ENCODE data around the gene LARGE2.

The LARGE2 gene

DNA sequence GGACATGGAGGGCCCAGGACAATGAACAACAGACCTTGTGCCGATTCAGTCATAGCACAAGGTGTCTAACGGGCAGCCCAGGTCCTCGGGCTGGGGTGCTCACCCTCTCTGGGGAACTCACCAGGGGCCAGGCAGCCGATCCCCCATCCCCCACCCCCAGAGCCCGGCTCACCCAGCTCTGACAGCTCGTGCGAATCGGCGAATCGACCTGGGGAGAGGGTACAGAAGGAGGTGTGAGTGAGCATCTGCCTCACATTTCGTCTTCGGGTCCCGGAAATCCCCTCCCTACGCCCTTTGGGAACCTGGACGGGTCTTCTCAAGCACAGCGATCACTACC is 5.2 kb upstream of the LARGE2 start:
- DNase-seq (ENCODE audit: low read depth): no peak

DNA sequence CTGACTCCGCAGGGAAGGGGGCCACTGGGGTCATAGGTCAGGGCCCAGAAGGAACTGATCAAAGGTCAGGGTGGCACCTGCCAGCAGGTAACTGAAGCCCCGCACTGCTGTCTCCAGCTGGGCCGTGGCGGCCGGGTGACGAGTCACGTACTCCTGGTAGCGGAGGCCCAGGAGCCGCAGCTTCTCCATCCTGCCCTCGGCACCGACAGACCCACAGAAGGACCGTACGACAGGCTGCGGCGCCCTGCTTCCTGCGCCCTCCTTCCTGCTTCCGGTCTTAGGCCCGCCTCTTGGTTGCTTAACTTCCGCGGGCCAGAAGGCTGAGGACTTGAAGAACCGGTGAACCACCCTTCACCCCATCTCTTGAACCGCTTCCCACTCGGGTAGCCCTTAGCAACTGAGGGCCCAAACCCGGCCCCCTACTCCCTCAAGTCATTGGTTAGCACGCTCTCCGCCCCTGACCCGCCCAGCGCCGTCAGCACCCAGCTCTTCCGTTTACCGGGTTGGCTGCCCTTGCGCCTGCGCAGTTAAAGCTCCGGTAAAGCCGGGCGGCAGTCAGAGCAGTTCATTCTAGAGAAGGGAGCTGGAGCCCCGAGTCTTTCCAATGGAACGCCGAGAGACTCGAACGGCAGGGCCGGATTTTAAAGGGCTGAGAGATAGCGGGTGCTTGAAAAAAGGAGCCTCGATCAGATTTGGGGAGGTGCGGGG is 4.7 kb upstream of the LARGE2 start, which contains the start of gene PEX16:
Gene PEX16, minus strand, starts transcription at position 255 of the 708 bp plus-strand sequence. Its CDS starts 66 bp downstream, at position 189.
- peak; percentile 88 for DNase-seq (ENCODE audit: low read depth)

DNA sequence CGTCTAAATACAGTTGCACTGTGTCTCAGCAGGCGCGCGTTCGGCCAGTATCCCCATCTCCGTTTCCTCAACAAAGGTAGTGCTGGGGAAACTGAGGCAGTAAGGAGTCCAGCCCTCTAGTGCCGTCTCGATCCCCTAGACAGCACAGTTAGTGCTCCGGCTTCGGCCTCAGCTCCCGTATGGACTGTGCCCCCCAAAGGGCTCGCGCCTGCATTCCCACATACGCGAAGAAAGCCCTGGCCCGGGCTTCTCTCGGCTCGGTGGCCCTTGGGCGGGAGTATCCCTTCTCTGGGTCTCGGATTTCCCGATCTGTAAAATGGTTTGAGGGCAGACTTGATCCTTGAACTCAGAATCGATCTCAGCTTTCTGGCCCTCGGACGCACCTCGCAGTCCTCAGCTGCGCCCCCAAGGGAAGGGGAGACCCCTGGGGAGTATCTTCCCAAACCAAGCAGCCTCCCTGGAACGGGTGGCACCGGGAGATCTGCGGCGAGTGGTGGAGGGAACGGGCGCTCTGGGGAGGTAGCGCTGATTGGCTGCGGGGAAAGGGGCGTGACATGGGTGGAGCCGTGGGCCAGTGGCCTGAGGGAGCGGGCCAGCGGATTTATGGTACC is 4.0 kb upstream of the LARGE2 start:
- DNase-seq (ENCODE audit: low read depth): peak; percentile 54

- no peak for DNase-seq (ENCODE audit: low read depth)
Observed at GRCh38 chr11:45918962-45919675, 3.3 kb upstream of the LARGE2 start.

DNA sequence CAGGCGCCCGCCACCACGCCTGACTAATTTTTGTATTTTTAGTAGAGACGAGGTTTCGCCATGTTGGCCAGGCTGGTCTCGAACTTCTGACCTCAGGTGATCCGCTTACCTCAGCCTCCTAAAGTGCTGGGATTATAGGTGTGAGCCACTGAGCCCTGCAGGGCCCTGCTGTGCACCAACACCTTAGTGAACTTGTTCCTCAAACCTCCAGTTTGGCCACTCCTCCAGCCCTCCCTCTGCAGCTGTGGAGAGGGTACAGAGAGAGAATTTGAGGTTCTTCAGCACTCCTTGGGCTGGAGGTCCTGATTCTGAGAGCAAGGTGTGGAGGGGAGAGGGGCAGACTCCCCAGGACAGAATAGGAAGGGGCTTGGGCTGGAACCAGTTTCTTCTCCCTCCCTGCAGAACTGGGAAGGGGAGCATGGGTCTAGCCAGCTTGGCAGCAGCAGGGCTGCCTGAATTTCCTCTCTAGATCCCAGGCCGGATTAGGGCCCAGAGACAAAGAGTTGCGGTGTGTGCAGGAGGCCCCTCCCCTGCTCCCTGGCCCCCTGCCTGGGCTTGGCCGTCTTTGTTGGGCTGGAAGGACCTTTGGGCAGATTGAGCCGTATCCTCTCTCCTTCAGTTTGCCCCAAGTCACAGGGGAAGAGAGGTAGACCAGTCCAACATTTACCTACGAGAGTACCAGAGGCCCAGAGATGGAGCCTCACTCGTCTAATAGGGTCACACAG is 2.5 kb upstream of the LARGE2 start:
- no peak for DNase-seq (ENCODE audit: low read depth)

GRCh38 chr11:45920531-45921477 is 1.7 kb upstream of the LARGE2 start:
- DNase-seq (ENCODE audit: low read depth): no peak

- no peak for DNase-seq (ENCODE audit: low read depth)
Observed at GRCh38 chr11:45921561-45922424, 663 bp upstream of the LARGE2 start.

- DNase-seq (ENCODE audit: low read depth): no peak
Observed at GRCh38 chr11:45924036-45924915, 1.8 kb downstream of the LARGE2 start.

- no peak for DNase-seq (ENCODE audit: low read depth)
Observed at GRCh38 chr11:45924927-45925326, 2.5 kb downstream of the LARGE2 start.

DNA sequence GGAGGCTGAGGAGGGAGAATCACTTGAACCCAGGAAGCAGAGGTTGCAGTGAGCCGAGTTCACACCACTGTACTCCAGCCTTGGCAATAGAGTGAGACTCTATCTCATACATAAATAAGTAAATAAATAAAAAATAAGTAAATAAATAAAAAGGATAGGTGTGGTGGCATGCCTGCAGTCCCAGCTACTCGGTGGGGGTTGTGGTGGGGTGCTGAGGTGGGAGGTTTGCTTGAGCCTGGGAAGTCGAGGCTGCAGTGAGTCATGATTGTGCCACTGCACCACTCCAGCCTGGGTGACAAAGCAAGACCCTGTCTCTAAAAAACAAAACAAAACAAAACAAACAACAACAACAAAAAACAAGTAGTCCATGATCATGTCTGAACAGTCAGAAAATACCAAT is 3.1 kb downstream of the LARGE2 start:
- DNase-seq (ENCODE audit: low read depth): no peak

DNA sequence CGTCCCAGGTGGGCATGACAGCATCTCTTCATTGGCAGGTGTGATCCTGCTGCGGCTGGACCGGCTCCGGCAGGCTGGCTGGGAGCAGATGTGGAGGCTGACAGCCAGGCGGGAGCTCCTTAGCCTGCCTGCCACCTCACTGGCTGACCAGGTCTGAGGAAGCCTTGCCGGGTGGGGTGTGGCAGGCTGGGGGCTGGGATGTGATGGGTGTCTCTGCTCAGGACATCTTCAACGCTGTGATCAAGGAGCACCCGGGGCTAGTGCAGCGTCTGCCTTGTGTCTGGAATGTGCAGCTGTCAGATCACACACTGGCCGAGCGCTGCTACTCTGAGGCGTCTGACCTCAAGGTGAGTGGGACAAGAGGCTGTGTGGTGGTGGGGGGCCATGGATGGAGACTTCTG is 3.5 kb downstream of the LARGE2 start:
- DNase-seq (ENCODE audit: low read depth): no peak

DNA sequence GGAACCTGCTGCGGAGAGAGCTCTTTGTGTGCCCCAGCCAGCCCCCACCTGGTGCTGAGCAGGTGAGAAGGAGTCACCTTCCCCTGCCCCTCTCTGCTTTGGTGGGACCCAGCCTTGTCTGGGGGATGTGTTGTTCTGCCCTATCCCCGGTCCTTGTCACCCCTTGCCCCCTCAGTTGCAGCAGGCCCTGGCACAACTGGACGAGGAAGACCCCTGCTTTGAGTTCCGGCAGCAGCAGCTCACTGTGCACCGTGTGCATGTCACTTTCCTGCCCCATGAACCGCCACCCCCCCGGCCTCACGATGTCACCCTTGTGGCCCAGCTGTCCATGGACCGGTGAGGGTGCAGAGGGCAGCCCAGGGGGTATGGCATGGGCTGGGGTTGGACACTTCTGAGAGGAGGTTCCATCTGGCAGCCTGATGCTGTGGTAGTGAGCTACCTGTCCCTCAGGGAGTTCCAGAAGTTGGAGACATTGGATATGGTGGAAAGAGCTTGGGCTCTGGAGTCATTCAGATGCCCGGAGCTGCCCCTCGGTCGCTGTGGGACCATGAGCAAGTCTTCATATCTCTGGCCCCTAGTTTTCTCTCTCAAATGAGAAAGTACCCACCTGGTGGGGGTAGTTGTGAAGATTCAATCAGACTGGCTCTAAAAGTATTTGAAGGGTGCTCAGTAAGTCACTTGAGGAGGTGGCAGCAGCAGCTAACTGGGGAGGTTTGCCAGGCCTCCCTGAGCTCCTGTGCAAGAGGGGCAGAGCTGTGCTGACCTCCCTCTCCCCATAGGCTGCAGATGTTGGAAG is 4.3 kb downstream of the LARGE2 start:
- DNase-seq (ENCODE audit: low read depth): no peak

DNA sequence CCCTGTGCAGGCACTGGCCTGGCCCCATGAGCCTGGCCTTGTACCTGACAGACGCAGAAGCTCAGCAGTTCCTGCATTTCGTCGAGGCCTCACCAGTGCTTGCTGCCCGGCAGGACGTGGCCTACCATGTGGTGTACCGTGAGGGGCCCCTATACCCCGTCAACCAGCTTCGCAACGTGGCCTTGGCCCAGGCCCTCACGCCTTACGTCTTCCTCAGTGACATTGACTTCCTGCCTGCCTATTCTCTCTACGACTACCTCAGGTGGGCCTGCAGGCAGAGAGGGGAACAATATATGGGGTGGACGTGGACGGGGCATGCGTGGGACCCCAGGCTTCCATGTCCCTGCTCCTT is 4.9 kb downstream of the LARGE2 start:
- DNase-seq (ENCODE audit: low read depth): no peak

DNA sequence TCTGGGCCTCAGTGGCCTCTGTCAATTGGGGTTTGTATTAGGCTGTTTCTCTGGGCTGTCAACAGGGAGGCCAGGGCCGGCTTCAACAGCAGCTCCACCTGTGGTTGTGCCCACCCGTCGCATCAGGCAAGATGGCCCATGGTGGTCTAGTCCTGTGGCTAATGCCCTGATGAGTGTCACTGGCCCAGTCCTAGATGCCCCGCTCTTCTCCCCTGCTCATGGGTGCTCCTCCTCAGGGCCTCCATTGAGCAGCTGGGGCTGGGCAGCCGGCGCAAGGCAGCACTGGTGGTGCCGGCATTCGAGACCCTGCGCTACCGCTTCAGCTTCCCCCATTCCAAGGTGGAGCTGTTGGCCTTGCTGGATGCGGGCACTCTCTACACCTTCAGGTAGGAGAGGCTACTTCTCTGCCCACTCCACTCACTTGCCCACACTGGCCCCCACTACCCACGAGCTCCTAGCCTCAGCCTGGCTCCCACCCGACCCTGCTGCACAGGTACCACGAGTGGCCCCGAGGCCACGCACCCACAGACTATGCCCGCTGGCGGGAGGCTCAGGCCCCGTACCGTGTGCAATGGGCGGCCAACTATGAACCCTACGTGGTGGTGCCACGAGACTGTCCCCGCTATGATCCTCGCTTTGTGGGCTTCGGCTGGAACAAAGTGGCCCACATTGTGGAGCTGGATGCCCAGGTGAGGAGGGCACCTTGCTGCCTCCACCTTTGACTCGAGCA is 5.4 kb downstream of the LARGE2 start:
- no peak for DNase-seq (ENCODE audit: low read depth)

- no peak for DNase-seq (ENCODE audit: low read depth)
Observed at GRCh38 chr11:45928535-45929215, 6.2 kb downstream of the LARGE2 start.

- no peak for DNase-seq (ENCODE audit: low read depth)
Observed at GRCh38 chr11:45929486-45930030, 7.1 kb downstream of the LARGE2 start.

Measured in activated T-helper 9 cell treated with anti-CD3 and anti-CD28 coated beads, Interleukin-2, amount 50 U/mL, for 16 hours (primary cell).